ENCODE results near the gene B3GAT1. TPM values are rescaled to one million over a fixed set of nuclear protein-coding genes. Genes with fewer than 3 reads are reported as not detected.

Gene B3GAT1
- total RNA-seq, 4 donors from 2014 or later = 0.40 to 0.76 TPM; not detected in 2

- intact Hi-C loops (cut with DNase I; ENCODE audit: low total_unique reads) = no loop called here
- H3K27ac ChIP-seq = no peak overlapping the region
- no peaks in the 10 kb centered on the region for H3K36me3 ChIP-seq
- peaks cover 0 to 14% of the 10 kb centered on the region in 2 donors for H3K4me1 ChIP-seq
- no peak for TF ChIP-seq CTCF (IDR thresholded peaks at IDR 0.05)
- no peak for TF ChIP-seq POLR2A (IDR thresholded peaks at IDR 0.05)
- H3K9me3 ChIP-seq = no peaks in the 10 kb centered on the region
- H3K27me3 ChIP-seq = peaks cover 0 to 21% of the 10 kb centered on the region in 2 donors
- no peak for DNase-seq
- H3K4me3 ChIP-seq = no peak overlapping the region
Measured at GRCh38 chr11:134414766-134415765, 3.0 kb upstream of the B3GAT1 start.

DNA sequence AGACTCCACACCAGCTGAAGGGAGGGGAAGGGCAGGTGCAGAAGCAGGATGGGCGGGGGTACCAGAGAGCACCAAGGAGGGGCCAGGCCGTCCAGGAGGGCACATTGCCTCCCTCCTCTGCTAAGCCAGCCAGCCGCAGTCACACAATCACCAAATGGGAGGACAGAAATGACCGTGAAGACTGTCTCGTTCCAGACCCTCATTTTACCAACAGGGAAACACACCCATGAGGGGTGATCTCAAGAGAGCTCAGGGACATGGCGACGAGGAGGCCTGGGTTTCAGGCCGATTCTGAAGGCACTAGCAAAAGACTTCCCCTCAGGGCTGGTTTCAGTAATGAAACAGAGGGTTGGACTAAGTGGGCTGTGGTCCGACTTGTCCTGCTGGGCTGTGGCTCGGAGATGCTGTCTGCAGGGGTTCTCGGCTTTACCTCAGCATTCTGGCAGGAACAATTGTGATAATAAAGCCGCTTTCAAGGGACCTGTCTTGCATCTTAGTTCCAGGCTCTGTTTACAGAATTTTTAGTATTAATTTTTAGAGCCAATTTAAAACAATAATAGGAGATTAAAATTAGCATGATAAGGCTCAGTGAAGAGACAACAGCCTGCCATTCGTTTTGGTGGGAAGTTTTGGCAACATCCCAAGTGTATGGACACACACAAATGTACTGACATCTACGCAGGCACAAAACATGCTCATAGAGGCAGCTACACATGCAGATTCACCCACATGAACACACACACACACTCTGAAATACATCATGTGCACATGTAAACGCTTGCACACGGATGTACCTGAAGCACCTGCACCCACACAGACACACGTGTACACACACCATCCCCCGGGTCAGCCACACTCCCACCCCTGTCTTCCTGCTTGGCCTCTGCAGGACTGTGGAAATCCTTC, 2.0 kb upstream of the B3GAT1 start:
- H3K27ac ChIP-seq = no peak overlapping the region
- H3K4me1 ChIP-seq = peaks cover 0 to 14% of the 10 kb centered on the region in 2 donors
- no peaks in the 10 kb centered on the region for H3K9me3 ChIP-seq
- H3K4me3 ChIP-seq = no peak overlapping the region
- TF ChIP-seq CTCF (IDR thresholded peaks at IDR 0.05) = no peak
- no peak for TF ChIP-seq POLR2A (IDR thresholded peaks at IDR 0.05)
- DNase-seq = no peak
- H3K27me3 ChIP-seq = peaks cover 0 to 21% of the 10 kb centered on the region in 2 donors
- H3K36me3 ChIP-seq = no peaks in the 10 kb centered on the region
- intact Hi-C loops (cut with DNase I; ENCODE audit: low total_unique reads) = no loop called here

GRCh38 chr11:134413043-134413825, 1.2 kb upstream of the B3GAT1 start:
- no peak for DNase-seq
- TF ChIP-seq CTCF (IDR thresholded peaks at IDR 0.05) = no peak
- TF ChIP-seq POLR2A (IDR thresholded peaks at IDR 0.05) = no peak
- Histone ChIP-seq H3K27me3 (peaks cover 0 to 21% of the 10 kb centered on the region in 2 donors), H3K36me3 (no peaks in the 10 kb centered on the region), H3K4me1 (peaks cover 0 to 14% of the 10 kb centered on the region in 2 donors), H3K27ac (no peak overlapping the region), H3K4me3 (no peak overlapping the region), H3K9me3 (no peaks in the 10 kb centered on the region)
- intact Hi-C loops (cut with DNase I; ENCODE audit: low total_unique reads) = no loop called here

- Histone ChIP-seq H3K4me1 (peaks cover 0 to 14% of the 10 kb centered on the region in 2 donors), H3K27me3 (peaks cover 0 to 21% of the 10 kb centered on the region in 2 donors), H3K36me3 (no peaks in the 10 kb centered on the region), H3K4me3 (no peak overlapping the region), H3K9me3 (no peaks in the 10 kb centered on the region), H3K27ac (no peak overlapping the region)
- TF ChIP-seq POLR2A (IDR thresholded peaks at IDR 0.05) = no peak
- intact Hi-C loops (cut with DNase I; ENCODE audit: low total_unique reads) = no loop called here
- no peak for DNase-seq
Measured at GRCh38 chr11:134410766-134411165, 1.3 kb downstream of the B3GAT1 start.
